HG03280 (cell line): ENCODE data around the gene CRYL1.
"Not testable (repeated sequence)": the region's sequence is repeated elsewhere in the genome, so short reads cannot be mapped to it uniquely, and the experiment has no call there.

Experiments
- ATAC-seq: cut with Tn5 transposase; IDR thresholded peaks from one replicate; pipeline ENCODE4 v1.9.1; 2021; ENCODE audit warnings: mild to moderate bottlenecking, moderate library complexity; ENCODE audit not compliant: unreplicated experiment

CRYL1 gene

DNA sequence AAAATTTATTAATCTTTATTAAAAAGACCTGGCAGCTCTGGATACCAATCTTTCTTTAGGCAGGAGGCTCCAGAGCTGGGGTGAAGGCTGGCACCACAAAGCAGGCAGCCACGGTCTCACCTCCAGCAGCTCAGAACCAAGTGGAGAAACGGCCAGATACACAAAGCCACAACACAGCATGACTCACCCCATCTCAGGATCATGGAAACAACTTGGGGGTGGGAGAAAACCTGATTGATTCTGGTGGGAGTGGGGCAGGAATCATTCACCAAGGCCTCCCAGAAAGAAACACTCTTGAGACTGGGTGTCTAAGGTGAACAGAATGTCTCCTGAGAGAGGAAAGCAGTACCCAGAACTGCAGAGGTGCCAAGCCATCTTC is 64.2 kb downstream of the CRYL1 start:
- no peak for ATAC-seq

DNA sequence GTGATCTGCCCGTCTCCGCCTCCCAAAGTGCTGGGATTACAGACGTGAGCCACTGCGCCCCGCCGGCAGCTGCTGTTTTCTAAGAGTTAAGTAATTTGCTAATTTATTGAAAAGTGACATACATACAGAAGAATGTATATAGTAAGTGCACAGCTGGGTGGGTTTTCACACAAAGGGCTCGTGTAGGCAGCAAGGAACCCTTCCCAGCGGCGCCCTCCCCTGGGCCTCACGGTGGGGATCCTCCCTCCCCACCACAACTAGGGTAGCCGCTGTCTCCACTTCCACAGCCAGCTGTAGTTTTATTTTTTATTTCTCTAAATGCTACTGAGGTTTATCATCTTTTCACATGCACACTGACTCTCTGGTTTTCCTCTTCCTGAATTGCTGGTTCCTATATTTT is 64.9 kb downstream of the CRYL1 start:
- ATAC-seq = no peak

DNA sequence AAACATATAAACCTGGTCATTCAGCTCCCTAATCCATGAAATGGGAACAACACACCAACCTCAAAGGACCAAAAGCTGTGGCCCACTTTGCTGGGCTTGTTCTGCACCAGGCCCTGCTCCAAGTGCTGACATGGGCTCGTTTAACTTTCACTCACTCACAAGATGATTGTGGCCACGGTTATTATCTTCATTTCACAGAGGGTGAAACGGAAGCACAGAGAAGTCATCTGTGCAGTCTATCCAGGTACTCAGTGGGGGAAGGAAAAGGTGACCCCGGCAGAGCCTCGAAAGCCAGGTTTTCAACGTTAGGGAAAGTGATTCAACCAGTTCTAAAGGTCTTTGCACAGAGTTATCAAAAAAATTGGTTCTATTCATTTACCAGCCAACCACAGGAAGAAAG is 68.0 kb downstream of the CRYL1 start:
- ATAC-seq = no peak

DNA sequence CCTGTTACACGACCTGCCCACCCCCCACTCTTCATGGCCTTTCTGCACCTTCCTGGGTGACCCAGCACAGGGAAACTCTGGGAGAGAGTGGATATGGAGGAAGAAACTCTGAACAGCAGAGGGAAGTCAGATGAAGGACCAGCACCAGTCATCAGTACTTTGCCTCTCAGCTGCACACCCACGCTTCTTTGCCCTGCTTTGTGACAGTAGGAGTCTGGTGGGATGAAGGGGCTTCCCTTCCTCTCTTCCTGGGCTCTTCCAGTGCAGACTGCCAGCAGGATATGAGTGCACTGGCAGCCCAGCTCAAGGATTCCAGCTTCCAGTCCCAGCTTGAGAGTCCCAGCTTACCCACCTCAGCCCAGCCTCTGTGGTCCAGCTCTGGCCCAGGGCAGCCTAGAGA is 68.9 kb downstream of the CRYL1 start:
- no peak for ATAC-seq

DNA sequence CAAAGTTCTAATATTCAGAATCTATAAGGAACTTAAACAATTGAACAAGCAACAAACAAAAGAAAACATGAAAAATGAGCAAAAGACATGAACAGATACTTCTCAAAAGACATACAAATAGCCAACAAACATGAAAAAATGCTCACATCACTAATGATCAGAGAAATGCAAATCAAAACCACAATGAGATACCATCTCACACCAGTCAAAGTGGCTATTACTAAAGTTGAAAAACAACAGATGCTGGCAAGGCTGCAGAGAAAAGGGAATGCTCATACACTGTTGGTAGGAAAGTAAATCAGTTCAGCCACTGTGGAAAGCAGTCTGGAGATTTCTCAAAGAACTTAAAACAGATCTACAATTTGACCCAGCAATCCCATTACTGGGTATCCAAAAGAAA is 74.3 kb downstream of the CRYL1 start:
- ATAC-seq = no peak

DNA sequence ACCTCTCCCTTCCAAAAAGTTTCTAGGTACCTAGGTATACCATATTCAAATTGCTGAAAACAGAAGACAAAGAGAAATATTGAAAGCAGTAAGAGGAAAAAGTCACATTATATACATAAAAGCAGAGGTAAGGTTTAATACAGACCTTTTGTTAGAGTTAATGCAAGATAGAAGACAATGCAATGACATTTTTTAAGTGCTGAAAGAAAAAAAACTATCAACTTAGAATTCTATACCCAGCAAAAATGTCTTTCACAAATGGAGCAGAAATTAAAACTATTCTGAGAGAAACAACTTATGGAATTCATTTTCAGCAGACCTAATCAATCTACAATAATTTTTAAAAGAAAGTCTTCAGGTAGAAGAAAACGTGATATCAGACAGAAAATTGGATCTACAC is 77.2 kb downstream of the CRYL1 start:
- no peak for ATAC-seq

DNA sequence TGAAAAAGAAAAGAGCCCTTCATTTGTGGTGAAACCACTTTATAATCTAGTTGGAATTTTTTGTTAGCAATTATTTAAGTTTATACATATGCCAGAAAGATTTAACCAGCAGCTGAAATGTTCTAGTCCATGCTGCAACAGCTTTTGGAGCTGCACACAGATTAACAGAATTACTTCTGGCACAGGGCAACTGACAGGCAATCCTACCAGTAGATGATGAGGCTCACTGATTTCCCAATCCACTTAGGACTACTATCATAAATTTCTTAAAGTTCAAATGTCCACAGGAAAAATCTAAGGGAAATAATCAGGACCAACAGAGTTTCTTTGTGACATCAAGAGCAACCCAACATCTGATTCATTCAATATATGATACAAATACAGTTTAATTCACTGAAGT is 78.8 kb downstream of the CRYL1 start:
- no peak for ATAC-seq

DNA sequence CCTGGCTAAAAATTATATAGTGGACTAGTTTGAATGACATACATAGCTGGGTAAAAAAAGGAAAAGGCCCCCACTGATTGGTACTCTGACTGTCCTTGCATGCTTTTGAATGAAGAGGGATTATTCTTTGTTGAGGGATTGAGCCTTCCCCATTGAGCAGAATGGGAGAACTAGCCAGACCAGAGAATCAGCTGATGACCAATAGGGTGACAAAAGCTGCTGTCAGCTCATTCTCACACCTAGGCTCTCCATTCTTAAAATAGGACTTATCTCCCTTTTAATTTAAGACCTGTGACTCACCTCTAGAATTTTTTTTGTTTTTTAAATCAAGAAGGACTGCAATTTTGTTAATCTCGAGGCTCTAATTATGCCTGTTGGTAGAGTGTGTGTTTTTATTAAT is 79.3 kb downstream of the CRYL1 start:
- ATAC-seq = no peak

DNA sequence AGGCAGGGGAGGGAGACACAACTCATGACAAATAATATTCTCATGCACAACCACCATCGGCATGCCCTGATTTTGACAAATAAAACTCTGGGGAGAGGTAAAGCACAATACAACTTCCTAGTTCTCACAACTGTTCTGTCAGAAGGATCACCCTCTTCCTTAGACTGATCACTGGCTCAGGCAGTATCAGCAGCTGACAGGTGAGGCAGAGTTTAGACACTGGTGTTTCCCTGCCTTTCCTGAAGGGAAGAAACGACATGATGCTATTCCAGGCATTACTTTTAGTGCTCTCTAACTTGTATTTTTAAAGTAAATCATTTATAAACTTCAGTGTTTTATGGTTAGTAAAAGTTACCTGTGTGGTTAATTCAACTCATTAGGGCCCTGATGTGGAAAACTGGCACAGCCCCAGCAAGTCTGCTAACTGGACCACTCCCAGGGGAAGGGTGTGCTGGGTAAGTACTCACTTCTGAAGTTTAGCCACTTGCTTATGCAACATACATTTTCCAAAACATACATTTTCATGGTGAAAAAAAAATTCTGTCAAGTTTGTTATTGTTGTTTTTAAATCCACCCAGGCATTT is 82.8 kb downstream of the CRYL1 start:
- ATAC-seq = no peak

DNA sequence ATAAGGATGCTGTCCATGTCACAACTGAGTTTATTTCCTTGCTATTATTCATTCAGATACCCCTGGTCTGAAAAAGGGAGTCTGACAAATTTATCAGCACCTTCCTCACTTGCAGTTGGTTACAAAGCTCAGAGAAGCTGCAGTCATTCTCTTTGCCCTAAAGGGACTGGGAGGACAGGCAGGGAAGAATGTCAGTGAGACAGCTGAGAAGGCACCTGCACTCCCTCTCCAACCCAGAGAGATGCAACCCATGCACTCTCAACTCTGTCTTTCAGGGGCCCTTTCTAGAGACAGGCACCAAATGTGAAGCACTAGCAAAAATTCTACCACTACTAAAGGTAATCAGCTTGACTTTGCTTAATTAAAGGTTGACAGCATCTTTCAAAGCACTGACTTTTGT is 83.3 kb downstream of the CRYL1 start:
- no peak for ATAC-seq

DNA sequence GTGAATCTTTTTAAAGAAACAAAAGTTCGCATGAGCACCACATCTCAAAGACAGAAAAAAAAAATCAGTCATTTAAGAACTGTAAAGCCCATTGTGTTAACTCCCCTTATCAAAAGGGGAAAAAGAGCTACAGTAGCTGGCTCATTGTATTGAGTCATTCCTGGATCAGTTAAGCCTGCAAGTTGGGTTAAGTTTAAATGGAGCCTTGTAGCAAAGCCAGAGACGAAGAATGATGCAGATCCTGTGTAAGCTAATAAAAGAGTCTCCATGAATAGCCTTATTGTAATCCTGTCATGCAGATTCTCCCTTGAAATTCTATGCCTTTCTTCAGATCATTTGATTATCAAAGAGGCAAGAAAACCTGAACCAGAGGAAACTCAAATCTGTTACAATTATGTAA is 83.8 kb downstream of the CRYL1 start:
- ATAC-seq = no peak

DNA sequence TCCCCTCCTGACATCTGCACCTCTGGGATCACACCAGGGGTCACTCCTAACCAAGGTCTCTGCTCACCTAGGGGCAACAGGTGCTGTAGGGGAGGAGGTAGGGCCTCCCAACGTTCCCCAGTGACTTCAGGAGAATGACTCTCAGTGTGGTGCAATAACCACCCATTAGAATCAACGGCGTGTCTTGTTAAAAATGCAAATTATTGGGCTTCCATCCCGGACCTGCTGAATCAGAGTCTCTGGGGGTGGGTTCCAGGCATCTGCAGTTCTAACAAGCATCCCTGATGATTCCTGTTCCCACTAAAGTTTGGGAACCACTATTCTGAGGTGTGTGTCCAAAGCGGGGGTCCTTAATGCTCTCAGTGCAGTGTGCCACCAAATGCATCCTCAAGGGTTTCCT is 84.6 kb downstream of the CRYL1 start:
- no peak for ATAC-seq

DNA sequence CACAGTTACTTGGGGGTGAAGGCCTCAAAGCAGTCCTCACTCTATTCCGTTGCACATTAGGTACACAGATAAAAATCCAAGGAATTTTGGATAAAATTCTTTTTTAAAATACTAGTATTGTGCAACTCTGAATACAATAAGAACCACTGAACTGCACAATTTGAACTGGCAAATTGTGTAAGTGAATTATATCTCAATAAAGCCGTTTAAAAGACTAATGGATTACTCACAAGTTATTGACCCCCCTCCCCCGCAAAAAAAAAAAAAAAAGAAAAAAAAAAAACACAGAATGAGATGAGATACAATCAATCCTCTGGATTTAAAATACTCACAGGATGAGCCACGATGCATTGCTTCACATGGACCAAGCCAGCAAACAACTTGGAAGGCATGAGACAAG is 86.4 kb downstream of the CRYL1 start:
- no peak for ATAC-seq

DNA sequence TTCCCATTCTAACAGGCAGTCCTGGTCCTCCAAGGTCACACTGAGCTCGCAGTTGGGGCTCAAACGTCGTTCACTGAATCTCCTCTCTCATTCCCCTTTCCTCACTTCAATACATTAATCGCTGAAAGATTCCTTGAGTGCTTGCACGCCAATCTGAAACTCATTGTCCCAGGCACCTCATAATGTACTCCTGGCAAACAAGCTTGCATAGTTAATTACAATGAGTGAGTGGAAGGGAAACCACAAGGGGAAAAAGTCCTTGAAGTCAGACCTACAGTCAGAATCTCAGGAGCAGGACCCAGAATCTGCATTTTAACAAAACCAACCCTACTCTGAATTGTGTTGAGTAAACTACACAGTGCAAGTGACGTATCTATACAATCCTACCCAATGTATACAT is 86.9 kb downstream of the CRYL1 start:
- ATAC-seq = no peak

DNA sequence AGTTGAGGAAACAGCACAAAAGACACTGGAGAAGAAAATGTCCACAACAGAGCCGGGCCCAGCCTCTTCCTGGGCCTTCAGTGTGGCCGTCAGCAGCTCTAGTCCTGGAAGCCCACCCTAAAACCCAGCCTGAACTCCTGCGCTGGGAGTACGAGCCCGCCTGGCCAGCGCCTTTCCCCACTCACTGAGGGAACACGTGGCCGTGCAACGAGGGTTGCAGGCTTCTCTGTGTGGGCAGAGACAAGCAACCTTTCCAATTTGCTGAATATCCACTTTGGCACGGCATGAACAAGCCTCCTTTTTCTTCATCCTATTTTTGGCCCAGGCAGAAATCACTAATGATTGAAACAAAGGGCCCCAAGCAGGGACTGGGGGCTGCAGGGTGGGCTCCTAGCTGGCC is 89.2 kb downstream of the CRYL1 start:
- ATAC-seq = no peak

DNA sequence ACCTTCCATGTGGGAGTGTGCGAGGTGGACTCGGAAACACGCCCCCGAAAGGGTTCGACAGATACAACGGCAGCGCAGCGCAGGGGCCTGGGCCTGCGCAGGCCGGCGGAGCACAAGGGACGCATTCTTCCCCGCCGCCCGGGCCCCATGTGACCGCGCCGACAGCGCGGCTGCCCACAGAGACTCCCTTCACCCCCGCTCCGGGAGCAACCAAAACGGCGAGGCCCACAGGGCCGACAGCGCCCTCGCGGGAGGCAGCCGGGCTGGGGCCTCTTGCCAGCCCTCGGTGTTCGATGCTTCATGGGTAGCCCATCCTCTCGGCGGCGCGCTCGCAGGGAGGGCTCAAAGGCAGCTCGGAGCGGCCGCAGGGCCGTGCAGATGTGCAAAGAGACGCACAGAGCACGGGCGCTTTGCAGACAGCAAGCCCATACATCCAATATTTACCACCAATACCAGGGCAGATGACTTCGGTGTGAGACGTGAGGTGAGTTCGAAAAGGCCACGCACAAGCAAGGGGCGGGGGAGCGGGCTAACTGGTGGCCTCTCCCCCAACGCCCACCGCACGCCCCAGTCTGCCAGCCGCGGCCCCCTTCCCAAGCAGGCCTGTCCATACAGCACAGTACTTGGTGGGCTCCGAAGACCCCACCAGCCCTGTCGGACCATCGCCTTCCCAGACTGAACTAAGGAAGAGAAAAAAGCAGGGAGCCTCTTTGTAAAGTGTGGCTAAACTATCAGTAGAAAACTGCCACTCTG is 89.9 kb downstream of the CRYL1 start:
- no peak for ATAC-seq

DNA sequence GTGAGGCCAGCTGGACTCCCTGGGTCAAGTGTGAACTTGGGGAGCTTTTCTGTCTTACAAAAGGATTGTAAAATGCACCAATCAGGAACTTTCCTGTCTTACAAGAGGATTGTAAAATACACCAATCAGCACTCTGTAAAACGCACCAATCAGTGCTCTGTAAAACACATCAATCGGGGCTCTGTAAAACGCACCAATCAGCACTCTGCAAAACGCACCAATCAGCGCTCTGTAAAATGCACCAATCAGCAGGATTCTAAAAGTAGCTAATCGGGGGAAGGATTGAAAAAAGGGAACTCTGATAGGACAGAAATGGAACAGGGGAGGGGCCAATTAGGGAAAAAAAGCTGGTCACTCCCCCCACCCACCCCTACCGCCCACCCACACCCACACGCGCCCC is 91.4 kb downstream of the CRYL1 start:
- not testable (repeated sequence) for ATAC-seq

DNA sequence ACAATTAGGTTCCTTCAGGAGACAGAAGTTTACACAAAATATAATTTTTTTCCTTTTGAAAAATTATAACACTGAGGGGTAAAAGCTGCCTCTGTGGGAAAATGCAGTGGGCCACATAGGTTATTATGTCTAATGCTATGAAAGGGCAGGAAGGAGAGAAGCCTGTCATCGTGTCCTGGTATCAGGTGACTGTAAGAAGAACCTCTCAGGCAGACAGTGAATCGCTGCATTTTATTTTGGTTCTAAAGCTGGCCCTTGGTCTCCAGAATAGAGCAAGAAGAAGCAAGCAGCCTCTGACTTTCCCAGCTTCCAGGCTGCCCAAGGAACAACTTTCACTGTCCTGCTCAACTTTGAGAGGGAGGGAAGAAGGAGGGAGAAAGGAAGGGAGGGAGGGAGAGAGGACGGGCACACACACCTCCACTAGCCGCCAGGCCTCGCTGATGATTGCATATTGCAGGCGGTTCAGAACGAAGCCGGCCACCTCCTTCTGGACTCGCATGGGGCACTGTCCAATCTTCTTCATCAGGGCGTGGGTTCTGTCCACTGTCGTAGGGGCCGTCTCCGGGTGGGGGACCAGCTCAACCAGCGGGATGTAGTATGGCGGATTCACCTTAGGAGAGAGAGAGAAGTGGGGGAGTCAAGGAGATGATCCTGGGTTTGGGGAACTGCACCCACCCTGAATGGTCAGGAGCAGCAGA is 93.8 kb downstream of the CRYL1 start:
- no peak for ATAC-seq

DNA sequence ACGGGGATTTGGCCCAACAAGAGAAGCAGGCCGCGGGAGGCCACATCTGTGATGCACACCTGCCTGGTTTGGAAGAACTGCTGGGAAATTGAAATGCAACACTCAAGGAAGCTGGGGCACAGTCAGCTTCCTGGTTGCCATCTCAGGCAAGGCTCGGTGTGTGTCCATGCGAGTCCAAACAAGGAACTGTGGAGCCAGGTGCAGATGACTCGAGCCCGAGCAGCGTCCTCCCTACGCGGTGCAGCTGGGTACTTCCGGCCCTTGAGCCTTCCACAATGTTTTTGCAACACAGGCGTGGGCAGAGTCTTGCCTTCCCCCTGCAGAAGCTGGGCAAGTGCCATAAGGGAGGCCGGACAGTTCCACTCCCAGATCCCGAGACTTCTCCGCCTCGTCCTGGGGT is 94.6 kb downstream of the CRYL1 start:
- ATAC-seq = no peak

DNA sequence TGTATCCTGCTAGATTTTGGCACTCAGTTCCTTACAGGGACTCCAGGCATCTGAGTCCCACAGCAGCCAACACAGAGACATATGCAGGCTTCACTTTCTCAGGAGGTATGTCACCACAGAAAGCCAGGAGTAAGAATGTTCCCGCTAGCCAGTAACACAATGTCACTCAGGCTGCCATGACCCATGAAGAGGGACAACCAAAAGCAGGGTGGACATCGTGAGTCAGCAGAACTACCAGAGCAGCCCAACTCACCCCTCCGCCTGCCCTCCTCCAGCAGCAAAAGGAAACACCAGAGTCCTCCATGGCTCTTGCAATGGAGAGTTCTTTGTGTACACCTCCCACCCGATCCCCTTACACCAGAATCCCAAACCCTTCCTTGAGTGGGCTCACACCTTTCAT is 95.4 kb downstream of the CRYL1 start:
- no peak for ATAC-seq

DNA sequence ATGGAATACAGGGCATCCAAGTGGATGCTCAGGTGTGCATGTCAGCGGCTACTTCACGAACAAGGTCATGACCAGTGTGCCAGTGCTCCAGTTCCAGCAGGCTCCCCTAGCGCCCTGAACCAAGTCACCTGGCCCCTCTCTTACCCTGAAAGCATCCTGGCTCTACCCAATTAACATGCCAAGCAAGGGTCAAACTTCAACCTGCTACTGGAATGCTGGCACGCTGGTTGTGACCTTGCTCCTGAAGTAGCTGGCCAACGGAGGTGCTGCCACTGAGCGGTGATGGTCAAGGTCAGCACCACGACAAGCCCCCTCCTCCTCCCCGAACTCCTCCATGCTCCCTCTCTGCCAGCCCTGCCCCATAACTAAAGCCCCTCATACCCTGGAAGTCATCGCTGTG is 96.0 kb downstream of the CRYL1 start:
- ATAC-seq = no peak
